Fibroblast of skin of right quadriceps (primary cell): ENCODE results near the gene MROH7.

ENCODE experiments used
- DNase-seq: peaks from one replicate; pipeline ENCODE4 v3.0.0-alpha.2; 2013

MROH7 gene

GRCh38 chr1:54640863-54641836 is at the start of gene MROH7:
Gene MROH7 (plus strand): TSS chr1:54641786. CDS start chr1:54652927, 11,141 bp downstream.
- no peak for DNase-seq

- DNase-seq: no peak
Measured at GRCh38 chr1:54593571-54594160, 47.9 kb upstream of the MROH7 start.

- DNase-seq: no peak
Measured at GRCh38 chr1:54594463-54594862, 47.1 kb upstream of the MROH7 start.

GRCh38 chr1:54595956-54596498 is 45.6 kb upstream of the MROH7 start:
- DNase-seq: no peak

GRCh38 chr1:54596756-54597155 is 44.8 kb upstream of the MROH7 start:
- no peak for DNase-seq

- DNase-seq: no peak
Measured at GRCh38 chr1:54597455-54598030, 44.0 kb upstream of the MROH7 start.

- DNase-seq: no peak
Measured at GRCh38 chr1:54599211-54599823, 42.3 kb upstream of the MROH7 start.

- DNase-seq: no peak
Measured at GRCh38 chr1:54600947-54601721, 40.5 kb upstream of the MROH7 start.

GRCh38 chr1:54601730-54602129 is 39.9 kb upstream of the MROH7 start:
- DNase-seq: no peak

GRCh38 chr1:54602554-54602953 is 39.0 kb upstream of the MROH7 start:
- no peak for DNase-seq

GRCh38 chr1:54603241-54603640 is 38.3 kb upstream of the MROH7 start:
- no peak for DNase-seq

GRCh38 chr1:54604051-54604450 is 37.5 kb upstream of the MROH7 start:
- DNase-seq: no peak

- no peak for DNase-seq
Measured at GRCh38 chr1:54604572-54605370, 36.8 kb upstream of the MROH7 start.

- DNase-seq: no peak
Measured at GRCh38 chr1:54606096-54606989, 35.2 kb upstream of the MROH7 start.

- no peak for DNase-seq
Measured at GRCh38 chr1:54606990-54607325, 34.6 kb upstream of the MROH7 start.

GRCh38 chr1:54607821-54608565 is 33.6 kb upstream of the MROH7 start:
- no peak for DNase-seq

- DNase-seq: no peak
Measured at GRCh38 chr1:54608566-54609230, 32.9 kb upstream of the MROH7 start.

- DNase-seq: no peak
Measured at GRCh38 chr1:54609301-54609921, 32.2 kb upstream of the MROH7 start.

GRCh38 chr1:54610048-54610447 is 31.5 kb upstream of the MROH7 start:
- DNase-seq: no peak
